GM23248 (cell line): ENCODE data around the gene FGGY.

Experiments used
- EZH2 ChIP-seq: fragments of 200-600 bp; sonication (generic); IDR thresholded peaks from 2 replicates; pipeline ENCODE4 v1.6.1; 2018; ENCODE audit warnings: antibody characterized with exemption, mild to moderate bottlenecking; ENCODE audit not compliant: insufficient read depth, poor library complexity, severe bottlenecking
- EZH2phosphoT487 ChIP-seq: fragments of 200-600 bp; sonication (generic); IDR thresholded peaks from 2 replicates; pipeline ENCODE4 v1.6.1; 2018; ENCODE audit warnings: antibody characterized with exemption, moderate library complexity, mild to moderate bottlenecking, low read depth; ENCODE audit not compliant: insufficient read depth

- no peak for TF ChIP-seq EZH2phosphoT487
- no peak for TF ChIP-seq EZH2
Measured at GRCh38 chr1:59766227-59766855, 469.4 kb downstream of the FGGY start.
